ENCODE measurements around the gene CMC1.

DNA sequence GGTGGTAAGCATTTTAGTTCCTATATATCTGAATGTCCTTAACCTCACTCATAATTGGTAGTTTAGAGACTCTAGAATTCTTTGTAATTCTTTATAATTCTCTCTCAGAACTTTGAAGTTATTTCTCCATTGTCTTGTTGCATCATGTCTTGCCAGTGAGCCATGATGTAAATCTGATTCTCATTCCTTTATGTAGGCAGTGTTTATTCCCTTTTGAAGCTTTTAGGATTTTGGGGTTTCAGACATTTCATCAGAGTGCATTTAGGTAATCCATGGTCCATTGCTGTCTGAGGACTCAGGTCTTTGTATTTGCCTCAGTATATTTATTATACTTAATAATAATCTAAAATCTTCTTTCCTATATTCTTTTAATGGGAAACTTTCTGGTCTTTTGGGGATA, 20.6 kb downstream of the CMC1 start:
- TF ChIP-seq, protein P1, sequence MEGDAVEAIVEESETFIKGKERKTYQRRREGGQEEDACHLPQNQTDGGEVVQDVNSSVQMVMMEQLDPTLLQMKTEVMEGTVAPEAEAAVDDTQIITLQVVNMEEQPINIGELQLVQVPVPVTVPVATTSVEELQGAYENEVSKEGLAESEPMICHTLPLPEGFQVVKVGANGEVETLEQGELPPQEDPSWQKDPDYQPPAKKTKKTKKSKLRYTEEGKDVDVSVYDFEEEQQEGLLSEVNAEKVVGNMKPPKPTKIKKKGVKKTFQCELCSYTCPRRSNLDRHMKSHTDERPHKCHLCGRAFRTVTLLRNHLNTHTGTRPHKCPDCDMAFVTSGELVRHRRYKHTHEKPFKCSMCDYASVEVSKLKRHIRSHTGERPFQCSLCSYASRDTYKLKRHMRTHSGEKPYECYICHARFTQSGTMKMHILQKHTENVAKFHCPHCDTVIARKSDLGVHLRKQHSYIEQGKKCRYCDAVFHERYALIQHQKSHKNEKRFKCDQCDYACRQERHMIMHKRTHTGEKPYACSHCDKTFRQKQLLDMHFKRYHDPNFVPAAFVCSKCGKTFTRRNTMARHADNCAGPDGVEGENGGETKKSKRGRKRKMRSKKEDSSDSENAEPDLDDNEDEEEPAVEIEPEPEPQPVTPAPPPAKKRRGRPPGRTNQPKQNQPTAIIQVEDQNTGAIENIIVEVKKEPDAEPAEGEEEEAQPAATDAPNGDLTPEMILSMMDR (IDR thresholded peaks at IDR 0.05) = no peak
- no peak for TF ChIP-seq SIN3A (IDR thresholded peaks at IDR 0.05; ENCODE audit: borderline replicate concordance, insufficient read depth, low read depth, low read length)
- TF ChIP-seq POLR2AphosphoS5 (IDR thresholded peaks at IDR 0.05; ENCODE audit: low read depth, low read length) = no peak
- TF ChIP-seq, protein P2, sequence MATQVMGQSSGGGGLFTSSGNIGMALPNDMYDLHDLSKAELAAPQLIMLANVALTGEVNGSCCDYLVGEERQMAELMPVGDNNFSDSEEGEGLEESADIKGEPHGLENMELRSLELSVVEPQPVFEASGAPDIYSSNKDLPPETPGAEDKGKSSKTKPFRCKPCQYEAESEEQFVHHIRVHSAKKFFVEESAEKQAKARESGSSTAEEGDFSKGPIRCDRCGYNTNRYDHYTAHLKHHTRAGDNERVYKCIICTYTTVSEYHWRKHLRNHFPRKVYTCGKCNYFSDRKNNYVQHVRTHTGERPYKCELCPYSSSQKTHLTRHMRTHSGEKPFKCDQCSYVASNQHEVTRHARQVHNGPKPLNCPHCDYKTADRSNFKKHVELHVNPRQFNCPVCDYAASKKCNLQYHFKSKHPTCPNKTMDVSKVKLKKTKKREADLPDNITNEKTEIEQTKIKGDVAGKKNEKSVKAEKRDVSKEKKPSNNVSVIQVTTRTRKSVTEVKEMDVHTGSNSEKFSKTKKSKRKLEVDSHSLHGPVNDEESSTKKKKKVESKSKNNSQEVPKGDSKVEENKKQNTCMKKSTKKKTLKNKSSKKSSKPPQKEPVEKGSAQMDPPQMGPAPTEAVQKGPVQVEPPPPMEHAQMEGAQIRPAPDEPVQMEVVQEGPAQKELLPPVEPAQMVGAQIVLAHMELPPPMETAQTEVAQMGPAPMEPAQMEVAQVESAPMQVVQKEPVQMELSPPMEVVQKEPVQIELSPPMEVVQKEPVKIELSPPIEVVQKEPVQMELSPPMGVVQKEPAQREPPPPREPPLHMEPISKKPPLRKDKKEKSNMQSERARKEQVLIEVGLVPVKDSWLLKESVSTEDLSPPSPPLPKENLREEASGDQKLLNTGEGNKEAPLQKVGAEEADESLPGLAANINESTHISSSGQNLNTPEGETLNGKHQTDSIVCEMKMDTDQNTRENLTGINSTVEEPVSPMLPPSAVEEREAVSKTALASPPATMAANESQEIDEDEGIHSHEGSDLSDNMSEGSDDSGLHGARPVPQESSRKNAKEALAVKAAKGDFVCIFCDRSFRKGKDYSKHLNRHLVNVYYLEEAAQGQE (IDR thresholded peaks at IDR 0.05; ENCODE audit: insufficient read depth in 1 of 2, low read depth in 2 of 2, low read length in 1 of 2) = no peak
- TF ChIP-seq TCF7L2 (IDR thresholded peaks at IDR 0.05; ENCODE audit: low read depth, low read length) = no peak
